Astrocyte (in vitro differentiated cells and primary cell): Measurements from ENCODE around the gene ASB2. TPM values are rescaled to one million over a fixed set of nuclear protein-coding genes. Genes with fewer than 3 reads are reported as not detected.
A peak's percentile ranks its signal among the peaks of the same experiment; 100 is the strongest.

Experiments used
- DNase-seq: peaks from one replicate; pipeline ENCODE4 v3.0.0-alpha.2; 2010; ENCODE audit warnings: low read depth
- FAIRE-seq: peaks from 2 replicates; lab custom pipeline; 2011; peaks lifted over from hg19 to GRCh38; lab: Jason Lieb, UNC
- H2AFZ ChIP-seq: 2 replicates; pipeline ENCODE4 v1.6.0; 2012; ENCODE audit warnings: low read depth, low read length, inconsistent platforms
- H3K27ac ChIP-seq: 2 replicates; pipeline ENCODE4 v1.5.1; 2011; ENCODE audit warnings: low read depth, low read length, inconsistent platforms
- H3K27me3 ChIP-seq: 2 replicates; pipeline ENCODE4 v1.6.0; 2011; ENCODE audit warnings: low read length, inconsistent platforms; ENCODE audit not compliant: insufficient read depth
- H3K36me3 ChIP-seq: 2 replicates; pipeline ENCODE4 v1.5.1; 2011; ENCODE audit warnings: low read length, inconsistent platforms; ENCODE audit not compliant: insufficient read depth
- H3K4me1 ChIP-seq: 2 replicates; pipeline ENCODE4 v1.5.1; 2011; ENCODE audit warnings: low read length, inconsistent platforms; ENCODE audit not compliant: insufficient read depth
- H3K4me2 ChIP-seq: 2 replicates; pipeline ENCODE4 v1.6.0; 2012; ENCODE audit warnings: low read length, inconsistent platforms
- H3K4me3 ChIP-seq: 2 replicates; pipeline ENCODE4 v1.5.1; 2011; ENCODE audit warnings: low read depth, mild to moderate bottlenecking, low read length, inconsistent platforms; ENCODE audit not compliant: insufficient read depth
- H3K79me2 ChIP-seq: 2 replicates; pipeline ENCODE4 v1.6.0; 2012; ENCODE audit warnings: mild to moderate bottlenecking, low read length, inconsistent platforms; ENCODE audit not compliant: insufficient read depth
- H3K9ac ChIP-seq: 2 replicates; pipeline ENCODE4 v1.6.0; 2012; ENCODE audit warnings: mild to moderate bottlenecking, low read length, inconsistent platforms
- H3K9me3 ChIP-seq: 2 replicates; pipeline ENCODE4 v1.5.1; 2012; ENCODE audit warnings: low read depth, mild to moderate bottlenecking, low read length, inconsistent platforms; ENCODE audit not compliant: insufficient read depth
- H4K20me1 ChIP-seq: 2 replicates; pipeline ENCODE4 v1.6.0; 2012; ENCODE audit warnings: low read length, inconsistent platforms; ENCODE audit not compliant: insufficient read depth
- H3K27ac Mint-ChIP-seq: one replicate; pipeline ENCODE4 v1.8.0; 2021; ENCODE audit warnings: mild to moderate bottlenecking, mixed read lengths; ENCODE audit not compliant: unreplicated experiment
- H3K27me3 Mint-ChIP-seq: one replicate; pipeline ENCODE4 v1.8.0; 2021; ENCODE audit warnings: low read depth, mixed read lengths; ENCODE audit not compliant: unreplicated experiment
- H3K36me3 Mint-ChIP-seq: one replicate; pipeline ENCODE4 v1.8.0; 2021; ENCODE audit warnings: low read depth, mixed read lengths; ENCODE audit not compliant: unreplicated experiment
- H3K4me1 Mint-ChIP-seq: one replicate; pipeline ENCODE4 v1.8.0; 2021; ENCODE audit warnings: low read depth, mixed read lengths; ENCODE audit not compliant: unreplicated experiment
- H3K4me3 Mint-ChIP-seq: one replicate; pipeline ENCODE4 v1.8.0; 2021; ENCODE audit warnings: mild to moderate bottlenecking, moderate library complexity, mixed read lengths; ENCODE audit not compliant: unreplicated experiment
- H3K9me3 Mint-ChIP-seq: one replicate; pipeline ENCODE4 v1.8.0; 2021; ENCODE audit warnings: mild to moderate bottlenecking, mixed read lengths; ENCODE audit not compliant: unreplicated experiment
- EZH2 ChIP-seq: IDR thresholded peaks from 2 replicates; pipeline ENCODE4 v1.6.1; 2012; ENCODE audit warnings: mild to moderate bottlenecking, low read length, inconsistent platforms; ENCODE audit not compliant: insufficient read depth
- total RNA-seq: library from RNA; stranded (reverse); gene quantifications from 2 replicates; pipeline ENCODE4 v1.2.1, GENCODE V29; 2021
- TF ChIP-seq, protein P1 (sequence below): IDR thresholded peaks from 2 replicates; pipeline ENCODE4 v1.5.1; 2011; ENCODE audit warnings: low read depth, mild to moderate bottlenecking, inconsistent platforms, low read length, moderate library complexity; ENCODE audit not compliant: insufficient read depth

ASB2 gene
- total RNA-seq, 1 donor from 2014 or later, result 0.25 TPM

DNA sequence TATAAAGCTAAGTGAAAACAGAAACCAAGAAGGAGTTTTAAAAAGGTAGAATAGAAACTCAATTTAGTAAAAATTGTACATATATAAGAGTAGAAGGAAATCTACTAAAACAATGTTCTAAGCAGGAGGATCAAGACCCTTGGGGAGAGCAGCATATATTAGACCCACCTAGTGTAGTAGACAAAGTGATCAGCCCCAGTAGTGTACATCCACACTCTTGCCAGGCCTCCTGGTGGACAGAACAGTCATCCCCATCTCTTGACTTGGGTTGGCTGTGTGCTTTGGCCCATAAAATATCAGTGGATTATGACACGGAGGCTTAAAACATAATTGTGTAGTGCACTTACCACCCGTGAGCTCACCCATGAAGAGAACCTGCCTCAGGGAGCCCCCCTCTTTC, 38.9 kb upstream of the ASB2 start:
- Histone ChIP-seq H3K4me1 (no peaks in the 10 kb centered on the region), H2AFZ (no peak overlapping the region), H3K4me3 (no peak overlapping the region), H3K36me3 (no peaks in the 10 kb centered on the region), H3K27ac (no peak overlapping the region), H3K9me3 (no peaks in the 10 kb centered on the region), H3K27me3 (peaks cover 23% of the 10 kb centered on the region), H4K20me1 (no peaks in the 10 kb centered on the region), H3K9ac (no peak overlapping the region), H3K4me2 (no peak overlapping the region), H3K79me2 (no peaks in the 10 kb centered on the region)
- peaks cover 31% of the 10 kb centered on the region for H3K27me3 Mint-ChIP-seq
- TF ChIP-seq, protein P1, sequence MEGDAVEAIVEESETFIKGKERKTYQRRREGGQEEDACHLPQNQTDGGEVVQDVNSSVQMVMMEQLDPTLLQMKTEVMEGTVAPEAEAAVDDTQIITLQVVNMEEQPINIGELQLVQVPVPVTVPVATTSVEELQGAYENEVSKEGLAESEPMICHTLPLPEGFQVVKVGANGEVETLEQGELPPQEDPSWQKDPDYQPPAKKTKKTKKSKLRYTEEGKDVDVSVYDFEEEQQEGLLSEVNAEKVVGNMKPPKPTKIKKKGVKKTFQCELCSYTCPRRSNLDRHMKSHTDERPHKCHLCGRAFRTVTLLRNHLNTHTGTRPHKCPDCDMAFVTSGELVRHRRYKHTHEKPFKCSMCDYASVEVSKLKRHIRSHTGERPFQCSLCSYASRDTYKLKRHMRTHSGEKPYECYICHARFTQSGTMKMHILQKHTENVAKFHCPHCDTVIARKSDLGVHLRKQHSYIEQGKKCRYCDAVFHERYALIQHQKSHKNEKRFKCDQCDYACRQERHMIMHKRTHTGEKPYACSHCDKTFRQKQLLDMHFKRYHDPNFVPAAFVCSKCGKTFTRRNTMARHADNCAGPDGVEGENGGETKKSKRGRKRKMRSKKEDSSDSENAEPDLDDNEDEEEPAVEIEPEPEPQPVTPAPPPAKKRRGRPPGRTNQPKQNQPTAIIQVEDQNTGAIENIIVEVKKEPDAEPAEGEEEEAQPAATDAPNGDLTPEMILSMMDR, result no peak
- no peak for TF ChIP-seq EZH2
- peaks cover 5% of the 10 kb centered on the region for H3K9me3 Mint-ChIP-seq
- no peak overlapping the region for H3K4me3 Mint-ChIP-seq
- peaks cover 11% of the 10 kb centered on the region for H3K4me1 Mint-ChIP-seq
- FAIRE-seq, result no peak
- H3K27ac Mint-ChIP-seq, result no peak overlapping the region
- H3K36me3 Mint-ChIP-seq, result no peaks in the 10 kb centered on the region
- DNase-seq, result no peak

DNA sequence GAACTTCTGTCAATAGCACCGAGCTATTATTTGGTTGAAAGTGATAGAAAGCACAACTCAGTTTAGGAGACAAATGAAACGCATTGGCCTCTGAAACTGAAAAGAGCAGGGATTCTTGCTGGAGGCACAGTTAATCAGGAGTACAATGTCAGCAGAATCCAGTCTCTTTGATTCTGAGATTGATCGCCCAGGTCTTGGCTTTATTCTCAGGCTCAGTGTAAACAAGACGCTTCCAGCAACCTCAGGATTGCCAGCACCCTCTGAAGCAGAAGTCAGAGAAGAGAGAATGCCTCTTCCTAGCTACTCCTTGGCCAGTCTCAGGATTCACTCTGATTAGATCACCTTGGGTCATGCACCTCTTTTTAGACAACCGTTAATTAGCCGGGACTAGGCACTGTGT, 38.0 kb upstream of the ASB2 start:
- Histone ChIP-seq H2AFZ (no peak overlapping the region), H3K27ac (no peak overlapping the region), H3K4me1 (peaks cover 5% of the 10 kb centered on the region), H3K36me3 (no peaks in the 10 kb centered on the region), H3K9me3 (no peaks in the 10 kb centered on the region), H4K20me1 (no peaks in the 10 kb centered on the region), H3K4me2 (no peak overlapping the region), H3K9ac (no peak overlapping the region), H3K27me3 (peaks cover 23% of the 10 kb centered on the region), H3K4me3 (no peak overlapping the region), H3K79me2 (no peaks in the 10 kb centered on the region)
- TF ChIP-seq EZH2, result no peak
- TF ChIP-seq, protein P1, result no peak
- no peak overlapping the region for H3K27ac Mint-ChIP-seq
- peaks cover 15% of the 10 kb centered on the region for H3K4me1 Mint-ChIP-seq
- peaks cover 31% of the 10 kb centered on the region for H3K27me3 Mint-ChIP-seq
- no peak overlapping the region for H3K4me3 Mint-ChIP-seq
- no peaks in the 10 kb centered on the region for H3K36me3 Mint-ChIP-seq
- DNase-seq (no peak), FAIRE-seq (no peak)
- H3K9me3 Mint-ChIP-seq, result peaks cover 5% of the 10 kb centered on the region

DNA sequence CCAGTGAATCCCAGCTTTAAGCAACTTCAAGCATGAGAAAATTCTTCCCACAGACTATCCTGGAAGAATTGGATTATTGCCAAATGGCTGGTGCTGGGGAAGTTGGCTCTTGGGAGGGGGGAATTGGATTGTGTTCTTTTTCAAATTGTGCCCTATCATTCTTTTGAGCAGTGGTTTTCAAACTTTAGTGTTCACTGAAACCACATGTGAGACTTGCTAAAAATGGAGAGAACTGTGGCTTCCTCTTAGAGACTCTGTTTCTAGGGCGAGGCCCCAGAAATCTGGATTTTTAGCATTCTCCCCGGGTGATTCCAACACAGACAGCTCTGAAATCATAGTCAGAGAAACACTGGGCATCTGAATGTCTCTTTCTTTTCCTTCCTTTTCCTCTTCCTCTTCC, 35.4 kb upstream of the ASB2 start:
- Histone ChIP-seq H3K4me1 (peaks cover 5% of the 10 kb centered on the region), H3K27me3 (peaks cover 25% of the 10 kb centered on the region), H3K9me3 (no peaks in the 10 kb centered on the region), H3K4me3 (no peak overlapping the region), H4K20me1 (no peaks in the 10 kb centered on the region), H3K4me2 (peak overlapping the region; percentile 1), H3K36me3 (no peaks in the 10 kb centered on the region), H3K9ac (no peak overlapping the region), H3K27ac (no peak overlapping the region), H3K79me2 (no peaks in the 10 kb centered on the region), H2AFZ (no peak overlapping the region)
- Mint-ChIP-seq H3K27me3 (peaks cover 24% of the 10 kb centered on the region), H3K36me3 (no peaks in the 10 kb centered on the region), H3K9me3 (peaks cover 5% of the 10 kb centered on the region), H3K4me3 (no peak overlapping the region), H3K27ac (no peak overlapping the region), H3K4me1 (peaks cover 15% of the 10 kb centered on the region)
- FAIRE-seq (no peak), DNase-seq (peak; percentile 36)
- no peak for TF ChIP-seq EZH2
- TF ChIP-seq, protein P1, result no peak
